Upper lobe of left lung (tissue), 4 donors: ENCODE data around the gene TP63.

Experiments used
- POLR2AphosphoS5 ChIP-seq, 2 donors: sonication (generic); formaldehyde crosslinking; IDR thresholded peaks; one replicate each; pipeline ENCODE4 v1.5.1; 2017; ENCODE audit warnings: antibody characterized with exemption in 2 of 2
- TF ChIP-seq, protein P1 (sequence below), 6 experiments: fragments of 450-650 bp in 4 of 6; fragments of 200-600 bp in 2 of 6; sonication (generic) in 2 of 6; IDR thresholded peaks; one replicate each; pipeline ENCODE4 v1.5.1; 2016 to 2019; ENCODE audit warnings: antibody characterized with exemption in 6 of 6

DNA sequence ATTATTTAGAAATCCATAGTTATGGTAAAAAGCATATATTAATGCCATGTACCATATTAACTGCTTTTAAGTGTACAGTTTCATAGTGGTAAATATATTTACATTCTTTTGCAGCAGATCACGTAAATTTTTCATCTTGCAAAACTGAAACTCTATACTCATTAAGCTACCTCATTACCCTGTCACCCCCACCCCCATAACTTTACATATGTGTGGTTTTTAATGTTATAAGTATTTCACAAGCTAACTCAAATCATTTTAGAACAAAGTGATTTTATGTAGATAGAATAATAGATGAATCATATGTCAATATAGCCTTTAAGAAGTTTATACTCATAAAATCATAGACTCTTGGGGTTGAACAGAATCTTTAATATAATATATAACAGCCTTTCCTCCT is 7.1 kb upstream of the TP63 start:
- no peak for TF ChIP-seq POLR2AphosphoS5 (IDR thresholded peaks at IDR 0.05)
- TF ChIP-seq, protein P1, sequence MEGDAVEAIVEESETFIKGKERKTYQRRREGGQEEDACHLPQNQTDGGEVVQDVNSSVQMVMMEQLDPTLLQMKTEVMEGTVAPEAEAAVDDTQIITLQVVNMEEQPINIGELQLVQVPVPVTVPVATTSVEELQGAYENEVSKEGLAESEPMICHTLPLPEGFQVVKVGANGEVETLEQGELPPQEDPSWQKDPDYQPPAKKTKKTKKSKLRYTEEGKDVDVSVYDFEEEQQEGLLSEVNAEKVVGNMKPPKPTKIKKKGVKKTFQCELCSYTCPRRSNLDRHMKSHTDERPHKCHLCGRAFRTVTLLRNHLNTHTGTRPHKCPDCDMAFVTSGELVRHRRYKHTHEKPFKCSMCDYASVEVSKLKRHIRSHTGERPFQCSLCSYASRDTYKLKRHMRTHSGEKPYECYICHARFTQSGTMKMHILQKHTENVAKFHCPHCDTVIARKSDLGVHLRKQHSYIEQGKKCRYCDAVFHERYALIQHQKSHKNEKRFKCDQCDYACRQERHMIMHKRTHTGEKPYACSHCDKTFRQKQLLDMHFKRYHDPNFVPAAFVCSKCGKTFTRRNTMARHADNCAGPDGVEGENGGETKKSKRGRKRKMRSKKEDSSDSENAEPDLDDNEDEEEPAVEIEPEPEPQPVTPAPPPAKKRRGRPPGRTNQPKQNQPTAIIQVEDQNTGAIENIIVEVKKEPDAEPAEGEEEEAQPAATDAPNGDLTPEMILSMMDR (IDR thresholded peaks at IDR 0.05) = no peak
